Left lobe of liver (tissue), 2 donors: ENCODE data around the gene ITPR1. TPM values are rescaled to one million over a fixed set of nuclear protein-coding genes. Genes with fewer than 3 reads are reported as not detected.

Source experiments
- ATAC-seq: fragments of 200-7000 bp; cut with Tn5 transposase; one replicate; pipeline ENCODE4 v1.9.1; 2020; ENCODE audit warnings: mild to moderate bottlenecking, moderate library complexity
- DNase-seq: peaks from one replicate; pipeline ENCODE4 v3.0.0-alpha.2; 2020; ENCODE audit warnings: low spot score
- total RNA-seq: library from RNA; stranded (reverse); gene quantifications from one replicate; pipeline ENCODE4 v1.2.1, GENCODE V29; 2021
- donor health status: DM: no; HTN: no; CAD: no; lungs with moderate emphysema.
- donor health status: DM: no; HTN: yes; CAD: no.

The ITPR1 gene
- total RNA-seq, 1 donor from 2014 or later = 8.7 TPM

GRCh38 chr3:4707324-4707723, 214.2 kb downstream of the ITPR1 start:
- ATAC-seq (no peak), DNase-seq (no peak)

- DNase-seq (no peak), ATAC-seq (no peak)
These were observed 215.1 kb downstream of the ITPR1 start for GRCh38 chr3:4708230-4708629.

- ATAC-seq (no peak), DNase-seq (no peak)
These were observed 216.2 kb downstream of the ITPR1 start for GRCh38 chr3:4709341-4709740.

- no peak for DNase-seq
- no peak for ATAC-seq
These were observed 217.0 kb downstream of the ITPR1 start for GRCh38 chr3:4710191-4710590.

- DNase-seq (no peak), ATAC-seq (peak; percentile 52)
These were observed 218.5 kb downstream of the ITPR1 start for GRCh38 chr3:4711680-4711992.

- no peak for DNase-seq
- peak; percentile 35 for ATAC-seq
These were observed 219.0 kb downstream of the ITPR1 start for GRCh38 chr3:4712109-4712508.

- ATAC-seq = no peak
- no peak for DNase-seq
These were observed 220.9 kb downstream of the ITPR1 start for GRCh38 chr3:4714045-4714444.

- DNase-seq (no peak), ATAC-seq (no peak)
These were observed 223.1 kb downstream of the ITPR1 start for GRCh38 chr3:4716266-4716665.

- DNase-seq (no peak), ATAC-seq (no peak)
These were observed 223.7 kb downstream of the ITPR1 start for GRCh38 chr3:4716706-4717362.

GRCh38 chr3:4717363-4717740, 224.2 kb downstream of the ITPR1 start:
- no peak for ATAC-seq
- no peak for DNase-seq

GRCh38 chr3:4718179-4718736, 225.1 kb downstream of the ITPR1 start:
- ATAC-seq = no peak
- DNase-seq = no peak

GRCh38 chr3:4719046-4719501, 225.9 kb downstream of the ITPR1 start:
- DNase-seq (no peak), ATAC-seq (no peak)

- peak; percentile 89 for DNase-seq
- ATAC-seq = peak; percentile 79
These were observed 227.3 kb downstream of the ITPR1 start for GRCh38 chr3:4720316-4721075.

- ATAC-seq = no peak
- DNase-seq = no peak
These were observed 228.4 kb downstream of the ITPR1 start for GRCh38 chr3:4721511-4721911.

GRCh38 chr3:4722103-4722502, 229.0 kb downstream of the ITPR1 start:
- ATAC-seq = peak; percentile 80
- peak; percentile 68 for DNase-seq

- DNase-seq (peak; percentile 81), ATAC-seq (peak; percentile 56)
These were observed 231.0 kb downstream of the ITPR1 start for GRCh38 chr3:4724051-4724629.

- DNase-seq (no peak), ATAC-seq (no peak)
These were observed 233.4 kb downstream of the ITPR1 start for GRCh38 chr3:4726549-4726948.

GRCh38 chr3:4729061-4729973, 236.2 kb downstream of the ITPR1 start:
- peak; percentile 66 for DNase-seq

GRCh38 chr3:4730719-4731118, 237.6 kb downstream of the ITPR1 start:
- ATAC-seq (peak; percentile 52), DNase-seq (no peak)

More at GRCh38 chr3:4729061-4729973, 236.2 kb downstream of the ITPR1 start:
- ATAC-seq = peak; percentile 86

GRCh38 chr3:4731543-4732111, 238.5 kb downstream of the ITPR1 start:
- no peak for ATAC-seq
- DNase-seq = no peak
